Measurements from ENCODE around the gene YLPM1.

- TF ChIP-seq YY1 (IDR thresholded peaks at IDR 0.05; ENCODE audit: insufficient read depth, insufficient read length) (no peak), ZNF274 (IDR thresholded peaks at IDR 0.05; ENCODE audit: low read depth, low read length) (no peak)
Measured at GRCh38 chr14:74881431-74882102, 118.5 kb downstream of the YLPM1 start, which contains the start of gene DLST.
